ENCODE data around the gene EFTUD2. TPM values are rescaled to one million over a fixed set of nuclear protein-coding genes. Genes with fewer than 3 reads are reported as not detected.

Gene EFTUD2
- total RNA-seq, 6 donors from 2014 or later, result 66.6 to 146 (median 75.6) TPM

DNA sequence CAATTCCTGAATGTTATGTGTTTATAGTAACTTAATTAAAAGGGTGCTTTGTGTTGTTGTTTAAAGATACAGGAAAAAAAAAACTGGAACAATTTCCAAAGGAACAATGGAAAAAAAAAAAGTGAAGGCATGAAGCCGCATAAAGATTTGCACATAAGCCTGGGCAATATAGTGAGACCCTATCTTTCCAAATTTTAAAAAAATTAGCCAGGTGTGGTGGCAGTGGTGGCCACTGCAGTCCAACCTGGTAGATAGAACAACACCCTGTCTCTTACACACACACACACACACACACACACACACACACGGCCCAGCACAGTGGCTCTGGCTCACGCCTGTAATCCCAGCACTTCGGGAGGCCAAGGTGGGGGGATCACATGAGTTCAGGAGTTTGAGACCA is 91.1 kb downstream of the EFTUD2 start:
- no peak for TF ChIP-seq EP300 (IDR thresholded peaks at IDR 0.05)
- no peak for TF ChIP-seq POLR2A (IDR thresholded peaks at IDR 0.05)
- TF ChIP-seq, protein P1, sequence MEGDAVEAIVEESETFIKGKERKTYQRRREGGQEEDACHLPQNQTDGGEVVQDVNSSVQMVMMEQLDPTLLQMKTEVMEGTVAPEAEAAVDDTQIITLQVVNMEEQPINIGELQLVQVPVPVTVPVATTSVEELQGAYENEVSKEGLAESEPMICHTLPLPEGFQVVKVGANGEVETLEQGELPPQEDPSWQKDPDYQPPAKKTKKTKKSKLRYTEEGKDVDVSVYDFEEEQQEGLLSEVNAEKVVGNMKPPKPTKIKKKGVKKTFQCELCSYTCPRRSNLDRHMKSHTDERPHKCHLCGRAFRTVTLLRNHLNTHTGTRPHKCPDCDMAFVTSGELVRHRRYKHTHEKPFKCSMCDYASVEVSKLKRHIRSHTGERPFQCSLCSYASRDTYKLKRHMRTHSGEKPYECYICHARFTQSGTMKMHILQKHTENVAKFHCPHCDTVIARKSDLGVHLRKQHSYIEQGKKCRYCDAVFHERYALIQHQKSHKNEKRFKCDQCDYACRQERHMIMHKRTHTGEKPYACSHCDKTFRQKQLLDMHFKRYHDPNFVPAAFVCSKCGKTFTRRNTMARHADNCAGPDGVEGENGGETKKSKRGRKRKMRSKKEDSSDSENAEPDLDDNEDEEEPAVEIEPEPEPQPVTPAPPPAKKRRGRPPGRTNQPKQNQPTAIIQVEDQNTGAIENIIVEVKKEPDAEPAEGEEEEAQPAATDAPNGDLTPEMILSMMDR (IDR thresholded peaks at IDR 0.05), result no peak
- no peak for TF ChIP-seq POLR2AphosphoS5 (IDR thresholded peaks at IDR 0.05)
- no peaks in the 10 kb centered on the region for H3K36me3 ChIP-seq
- ATAC-seq (ENCODE audit: low FRiP score in 2 of 2), result no peak
- no peaks in the 10 kb centered on the region for H3K4me1 ChIP-seq
- H3K27me3 ChIP-seq, result no peaks in the 10 kb centered on the region
- WGBS, 2 donors, result 81 to 86% methylated on average over 1 to 4 of the region's 4 CpGs
- no peaks in the 10 kb centered on the region for H3K9me3 ChIP-seq
- H3K27ac ChIP-seq, result no peak overlapping the region
- DNase-seq, result no peak
- no peak overlapping the region for H3K4me3 ChIP-seq

DNA sequence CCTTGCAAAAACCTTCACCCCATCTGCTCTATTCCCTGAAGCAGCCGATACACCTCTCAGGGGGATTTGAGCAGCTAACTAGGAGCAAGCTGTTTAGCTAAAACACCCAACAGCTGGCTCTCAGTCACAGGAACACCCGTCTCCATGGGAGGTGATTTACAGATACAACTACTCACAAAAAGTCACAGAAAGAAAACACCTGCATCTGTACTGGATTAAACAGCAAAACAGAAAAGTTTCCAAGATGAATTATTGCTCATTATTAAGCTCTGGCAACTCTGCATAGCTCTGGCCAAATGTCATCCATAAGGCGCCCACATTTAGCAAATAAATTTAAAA is 91.5 kb downstream of the EFTUD2 start:
- TF ChIP-seq POLR2A (IDR thresholded peaks at IDR 0.05), result no peak
- TF ChIP-seq POLR2AphosphoS5 (IDR thresholded peaks at IDR 0.05), result no peak
- TF ChIP-seq EP300 (IDR thresholded peaks at IDR 0.05), result no peak
- TF ChIP-seq, protein P1 (IDR thresholded peaks at IDR 0.05), result no peak
- H3K27me3 ChIP-seq, result no peaks in the 10 kb centered on the region
- 74% methylated on average over 3 of the region's 3 CpGs for WGBS, 2 donors
- DNase-seq (no peak), ATAC-seq (ENCODE audit: low FRiP score in 2 of 2) (no peak)
- H3K36me3 ChIP-seq, result no peaks in the 10 kb centered on the region
- no peak overlapping the region for H3K27ac ChIP-seq
- H3K9me3 ChIP-seq, result no peaks in the 10 kb centered on the region
- no peaks in the 10 kb centered on the region for H3K4me1 ChIP-seq
- H3K4me3 ChIP-seq, result no peak overlapping the region

DNA sequence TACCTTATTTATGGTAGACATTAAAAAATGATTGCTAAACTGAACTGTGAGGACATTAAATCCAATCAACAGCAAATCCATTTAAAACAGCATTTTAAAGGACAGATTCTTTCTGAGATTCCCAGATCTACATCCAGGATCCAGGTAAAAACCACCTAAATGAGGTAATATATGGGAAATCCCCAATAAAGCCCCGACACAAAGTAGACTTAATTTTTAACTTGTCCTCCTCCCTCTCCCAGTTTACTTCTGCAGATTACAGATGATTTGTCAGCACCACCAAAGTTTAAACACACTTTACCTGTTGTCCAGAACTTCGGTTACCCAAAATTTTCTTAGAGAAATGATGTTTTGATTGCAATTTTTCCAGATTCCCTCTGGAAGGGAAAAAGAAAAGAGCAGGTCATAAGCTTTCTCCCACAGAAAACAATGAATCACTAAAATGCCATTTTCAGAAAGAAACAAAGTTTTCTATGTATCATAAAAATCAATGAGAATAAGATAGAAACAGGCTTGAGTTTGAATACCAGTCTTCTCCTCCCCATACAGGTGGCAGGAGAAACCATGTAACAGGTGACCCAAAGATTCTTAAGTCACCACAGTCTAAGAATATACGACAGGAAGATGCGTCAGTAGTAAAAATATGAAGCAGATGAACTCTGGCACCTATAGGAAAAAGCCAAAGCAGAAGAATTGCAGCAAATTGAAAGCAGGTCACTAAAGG is 92.0 kb downstream of the EFTUD2 start:
- TF ChIP-seq POLR2A (IDR thresholded peaks at IDR 0.05) (no peak), POLR2AphosphoS5 (IDR thresholded peaks at IDR 0.05) (no peak), EP300 (IDR thresholded peaks at IDR 0.05) (no peak)
- TF ChIP-seq, protein P1 (IDR thresholded peaks at IDR 0.05), result no peak
- Histone ChIP-seq H3K4me1 (no peaks in the 10 kb centered on the region), H3K4me3 (no peak overlapping the region), H3K36me3 (no peaks in the 10 kb centered on the region), H3K27ac (no peak overlapping the region), H3K9me3 (no peaks in the 10 kb centered on the region), H3K27me3 (no peaks in the 10 kb centered on the region)
- DNase-seq (no peak), ATAC-seq (ENCODE audit: low FRiP score in 2 of 2) (no peak)
- WGBS, 2 donors, result 80 to 81% methylated on average over 4 of the region's 4 CpGs

DNA sequence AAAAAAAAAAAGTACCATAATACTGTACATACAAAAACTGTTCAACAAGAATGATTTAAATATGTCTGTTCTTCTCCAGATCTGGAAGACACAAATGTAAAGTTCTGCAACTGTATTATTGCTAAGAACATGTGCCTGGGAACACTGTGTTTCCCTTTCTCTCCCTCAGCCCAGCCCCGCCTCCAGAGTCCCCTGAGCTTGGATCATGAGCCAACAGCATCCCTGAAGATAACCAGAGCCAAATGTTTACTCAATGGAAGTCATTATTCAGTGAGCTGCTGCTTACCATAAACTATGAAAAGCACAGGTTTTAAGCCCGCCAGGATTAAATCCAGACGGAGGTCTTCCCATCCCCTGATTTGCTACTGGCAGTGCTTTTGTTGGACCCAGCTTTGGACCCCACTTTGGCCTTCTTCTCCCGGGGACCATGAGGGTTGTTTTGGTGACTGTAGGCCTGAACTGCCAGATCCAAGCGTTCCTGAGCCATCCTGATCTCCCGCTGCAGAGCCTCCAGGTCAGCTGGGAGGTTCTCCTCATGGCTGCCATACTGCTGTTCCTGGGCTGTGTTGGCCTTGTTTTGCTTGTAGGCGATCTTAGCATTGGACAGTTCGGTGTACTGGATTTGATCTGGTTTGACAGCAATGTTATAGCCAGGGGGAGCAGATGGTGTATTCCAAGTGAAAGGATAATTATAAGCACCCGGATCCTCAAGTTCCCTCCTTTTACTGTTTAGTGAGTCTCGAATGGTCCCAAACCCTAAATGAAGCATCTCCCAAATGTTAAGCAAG is 94.7 kb downstream of the EFTUD2 start:
- no peak overlapping the region for H3K4me3 ChIP-seq
- DNase-seq (no peak), ATAC-seq (ENCODE audit: low FRiP score in 2 of 2) (no peak)
- WGBS, 2 donors, result 94 to 97% methylated on average over 6 to 10 of the region's 10 CpGs
- no peaks in the 10 kb centered on the region for H3K9me3 ChIP-seq
- no peak overlapping the region for H3K27ac ChIP-seq
- H3K36me3 ChIP-seq, result no peaks in the 10 kb centered on the region
- no peaks in the 10 kb centered on the region for H3K27me3 ChIP-seq
- no peaks in the 10 kb centered on the region for H3K4me1 ChIP-seq
- no peak for TF ChIP-seq EP300 (IDR thresholded peaks at IDR 0.05)
- TF ChIP-seq, protein P1 (IDR thresholded peaks at IDR 0.05), result no peak

Measured in upper lobe of left lung (tissue), 6 donors.